ENCODE measurements around the gene SRSF2.

The SRSF2 gene

GRCh38 chr17:76737082-76737675, at the start of gene SRSF2:
Gene SRSF2, minus strand, starts transcription at chr17:76737331. Its CDS starts 171 bp downstream, at chr17:76737160.
- DNase-seq (ENCODE audit: low read depth), result peak; percentile 90

GRCh38 chr17:76784926-76785325, 47.8 kb upstream of the SRSF2 start:
- DNase-seq (ENCODE audit: low read depth), result no peak
- no peak overlapping the region for H3K4me3 ChIP-seq (ENCODE audit: low read depth, low read length)
- TF ChIP-seq CTCF (IDR thresholded peaks at IDR 0.05; ENCODE audit: control insufficient read depth, extremely low read depth, insufficient read depth), result no peak

More at GRCh38 chr17:76737082-76737675, at the start of gene SRSF2:
- H3K4me3 ChIP-seq (ENCODE audit: low read depth, low read length), result peak within 1 kb of the TSS; percentile 97
- TF ChIP-seq CTCF (IDR thresholded peaks at IDR 0.05; ENCODE audit: control insufficient read depth, extremely low read depth, insufficient read depth), result no peak

GRCh38 chr17:76783146-76783545, 46.0 kb upstream of the SRSF2 start:
- H3K4me3 ChIP-seq (ENCODE audit: low read depth, low read length), result no peak overlapping the region
- TF ChIP-seq CTCF (IDR thresholded peaks at IDR 0.05; ENCODE audit: control insufficient read depth, extremely low read depth, insufficient read depth), result no peak
- no peak for DNase-seq (ENCODE audit: low read depth)

- TF ChIP-seq CTCF (IDR thresholded peaks at IDR 0.05; ENCODE audit: control insufficient read depth, extremely low read depth, insufficient read depth), result no peak
- no peak for DNase-seq (ENCODE audit: low read depth)
- H3K4me3 ChIP-seq (ENCODE audit: low read depth, low read length), result no peak overlapping the region
These were observed 44.2 kb upstream of the SRSF2 start for GRCh38 chr17:76781056-76781982.

GRCh38 chr17:76775021-76775600, 38.0 kb upstream of the SRSF2 start:
- H3K4me3 ChIP-seq (ENCODE audit: low read depth, low read length), result no peak overlapping the region
- DNase-seq (ENCODE audit: low read depth), result no peak
- no peak for TF ChIP-seq CTCF (IDR thresholded peaks at IDR 0.05; ENCODE audit: control insufficient read depth, extremely low read depth, insufficient read depth)

GRCh38 chr17:76772842-76773525, 35.9 kb upstream of the SRSF2 start:
- DNase-seq (ENCODE audit: low read depth), result no peak
- no peak overlapping the region for H3K4me3 ChIP-seq (ENCODE audit: low read depth, low read length)
- TF ChIP-seq CTCF (IDR thresholded peaks at IDR 0.05; ENCODE audit: control insufficient read depth, extremely low read depth, insufficient read depth), result no peak
